HG02623 (cell line): Measurements from ENCODE around the gene STX18.
"Not testable (repeated sequence)": the region's sequence is repeated elsewhere in the genome, so short reads cannot be mapped to it uniquely, and the experiment has no call there.

ENCODE experiments used
- ATAC-seq: cut with Tn5 transposase; IDR thresholded peaks from one replicate; pipeline ENCODE4 v1.9.1; 2021; ENCODE audit warnings: moderate library complexity; ENCODE audit not compliant: unreplicated experiment

The STX18 gene

GRCh38 chr4:4512282-4512681 lies 29.6 kb downstream of the STX18 start:
- ATAC-seq = no peak

DNA sequence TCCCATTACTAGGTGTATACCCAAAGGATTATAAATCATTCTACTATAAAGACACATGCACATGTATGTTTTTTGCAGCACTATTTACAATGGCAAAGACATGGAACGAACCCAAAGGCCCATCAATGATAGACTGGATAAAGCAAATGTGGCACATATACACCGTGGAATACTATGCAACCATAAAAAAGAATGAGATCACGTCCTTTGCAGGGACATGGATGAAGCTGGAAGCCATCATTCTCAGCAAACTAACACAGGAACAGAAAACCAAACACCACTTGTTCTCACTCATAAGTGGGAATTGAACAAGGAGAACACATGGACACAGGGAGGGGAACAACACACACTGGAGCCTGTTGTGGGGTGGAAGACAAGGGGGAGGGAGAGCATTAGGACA lies 31.2 kb downstream of the STX18 start:
- ATAC-seq = not testable (repeated sequence)

- no peak for ATAC-seq
Measured at GRCh38 chr4:4509521-4509920, 32.3 kb downstream of the STX18 start.

- ATAC-seq = no peak
Measured at GRCh38 chr4:4507923-4508322, 33.9 kb downstream of the STX18 start.

DNA sequence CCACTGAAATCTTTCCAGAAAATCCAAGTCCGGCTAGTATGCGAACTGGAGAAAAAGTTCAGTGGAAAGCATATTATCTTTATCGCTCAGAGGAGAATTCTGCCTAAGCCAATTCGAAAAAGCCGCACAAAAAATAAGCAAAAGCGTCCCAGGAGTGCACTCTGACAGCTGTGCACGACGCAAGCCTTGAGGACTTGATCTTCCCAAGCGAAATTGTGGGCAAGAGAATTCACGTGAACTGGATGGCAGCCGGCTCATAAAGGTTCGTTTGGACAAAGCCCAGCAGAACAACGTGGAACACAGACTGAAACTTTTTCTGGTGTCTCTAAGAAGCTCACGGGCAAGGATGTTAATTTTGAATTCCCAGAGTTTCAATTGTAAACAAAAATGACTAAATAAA lies 34.4 kb downstream of the STX18 start:
- no peak for ATAC-seq

DNA sequence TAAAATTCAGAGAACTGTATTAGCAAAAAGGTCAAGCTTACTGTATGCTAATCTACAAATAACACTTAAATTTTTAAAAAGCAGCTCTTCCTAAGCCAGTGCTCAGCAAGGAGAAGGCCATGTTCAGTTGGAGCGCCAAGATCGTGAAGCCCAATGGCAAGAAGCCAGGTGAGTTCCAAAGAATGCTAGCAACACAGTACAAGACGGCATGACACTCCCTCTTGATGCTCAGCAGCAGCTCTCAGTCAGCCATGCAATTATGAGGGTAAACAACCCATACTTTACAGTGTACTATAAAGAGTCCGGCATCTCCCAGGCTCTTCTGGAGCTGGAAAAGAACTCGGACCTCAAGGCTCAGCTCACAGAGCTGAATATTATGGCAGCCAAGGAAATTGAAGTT lies 34.9 kb downstream of the STX18 start:
- ATAC-seq = no peak

DNA sequence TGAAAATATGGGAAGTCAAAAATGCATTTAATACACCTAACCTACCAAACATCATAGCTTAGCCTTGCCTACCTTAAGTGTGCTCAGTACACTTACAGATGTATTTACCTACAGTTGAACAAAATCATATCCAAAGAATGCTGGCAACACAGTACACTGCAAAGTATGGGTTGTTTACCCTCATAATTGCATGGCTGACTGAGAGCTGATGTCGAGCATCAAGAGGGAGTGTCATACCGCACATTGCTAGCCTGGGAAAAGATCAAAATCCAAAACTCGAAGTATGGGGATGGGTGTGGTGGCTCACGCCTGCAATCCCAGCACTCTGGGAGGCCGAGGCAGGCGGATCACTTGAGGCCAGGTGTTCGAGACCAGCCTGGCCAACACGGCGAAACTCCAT lies 36.6 kb downstream of the STX18 start:
- not testable (repeated sequence) for ATAC-seq

GRCh38 chr4:4504783-4505182 lies 37.1 kb downstream of the STX18 start:
- no peak for ATAC-seq

DNA sequence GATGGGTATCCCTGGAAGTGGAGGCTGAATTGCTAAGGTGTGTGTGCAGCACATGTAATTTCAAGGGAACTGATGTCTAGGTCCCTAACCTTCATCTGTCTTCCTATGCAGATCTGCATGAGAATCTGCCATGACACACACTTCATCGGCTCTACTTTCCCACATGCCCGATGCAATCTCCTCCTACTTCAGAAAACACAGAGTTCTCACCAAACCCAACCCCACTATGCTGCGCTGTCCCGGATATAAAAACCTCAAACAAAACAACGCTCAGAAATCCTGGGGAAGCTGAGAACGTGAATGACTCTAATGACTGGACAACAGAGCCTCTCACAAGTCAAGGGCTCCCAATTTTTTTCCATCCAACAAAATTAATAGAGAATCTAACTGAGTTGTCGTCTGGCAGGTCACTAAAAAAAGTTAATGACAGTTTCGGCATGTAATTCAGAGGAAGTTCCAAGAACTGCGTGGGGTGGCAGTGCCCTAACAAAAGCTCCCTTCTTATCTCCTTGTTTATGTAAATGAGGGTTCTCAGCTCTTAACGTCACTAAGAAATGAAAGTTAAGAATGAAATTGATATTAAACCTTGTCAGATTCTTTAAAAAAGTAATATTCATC lies 39.0 kb downstream of the STX18 start:
- no peak for ATAC-seq

DNA sequence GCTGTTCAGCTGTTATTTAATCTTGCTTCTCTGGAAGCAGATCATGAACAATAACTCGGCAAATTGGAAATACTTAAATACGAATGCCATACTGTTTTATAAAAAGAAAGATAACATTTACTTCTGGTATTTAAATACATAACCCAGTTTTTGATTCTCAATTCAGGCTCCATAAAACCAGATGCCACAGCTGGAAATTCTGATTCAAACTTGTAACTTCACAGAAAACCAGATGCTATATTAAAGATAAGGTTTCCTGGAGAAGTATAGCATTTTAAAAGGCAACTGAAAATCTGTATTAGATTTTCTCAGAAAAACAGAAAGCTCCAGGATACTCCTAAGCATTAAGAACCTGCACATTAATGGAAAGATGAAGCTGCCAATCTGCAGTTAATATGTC lies 40.2 kb downstream of the STX18 start:
- ATAC-seq = no peak

DNA sequence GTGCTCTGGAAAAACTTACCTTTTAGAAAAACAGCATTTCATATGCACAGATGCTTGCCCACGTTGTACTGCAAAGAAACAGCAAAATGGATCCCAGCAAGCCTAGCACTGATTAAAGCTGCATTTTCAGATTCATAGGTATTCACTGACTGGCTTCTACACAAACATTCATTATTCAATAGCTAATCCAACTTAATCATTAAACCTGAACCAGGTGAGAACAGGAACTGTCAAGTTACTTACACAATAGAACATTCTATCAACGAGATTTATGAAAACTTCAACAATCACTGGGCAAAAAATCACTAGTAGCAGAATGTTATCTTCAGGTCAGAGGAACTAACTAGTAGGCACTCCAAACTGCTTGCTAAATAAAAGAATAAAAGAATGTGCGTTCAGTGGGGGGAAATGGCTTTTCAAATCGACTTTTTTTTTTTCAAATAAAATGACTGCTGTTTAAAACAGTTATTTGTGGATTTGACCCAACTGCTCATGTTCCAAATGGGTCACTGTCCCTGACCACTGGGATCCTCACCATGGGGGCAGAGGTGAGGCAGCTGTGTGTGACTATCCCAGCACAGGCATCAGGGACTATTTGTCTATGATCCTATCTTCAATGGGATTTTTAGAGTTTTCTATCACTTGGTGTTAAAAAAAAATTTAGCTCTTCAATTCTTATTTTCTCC lies 42.3 kb downstream of the STX18 start:
- no peak for ATAC-seq

- ATAC-seq = no peak
Measured at GRCh38 chr4:4496592-4497372, 45.1 kb downstream of the STX18 start.

- ATAC-seq = no peak
Measured at GRCh38 chr4:4494882-4495281, 47.0 kb downstream of the STX18 start.

GRCh38 chr4:4492161-4492847 lies 49.5 kb downstream of the STX18 start:
- peak; percentile 65 for ATAC-seq

- no peak for ATAC-seq
Measured at GRCh38 chr4:4491396-4491893, 50.4 kb downstream of the STX18 start.

- no peak for ATAC-seq
Measured at GRCh38 chr4:4490816-4491215, 51.0 kb downstream of the STX18 start.

DNA sequence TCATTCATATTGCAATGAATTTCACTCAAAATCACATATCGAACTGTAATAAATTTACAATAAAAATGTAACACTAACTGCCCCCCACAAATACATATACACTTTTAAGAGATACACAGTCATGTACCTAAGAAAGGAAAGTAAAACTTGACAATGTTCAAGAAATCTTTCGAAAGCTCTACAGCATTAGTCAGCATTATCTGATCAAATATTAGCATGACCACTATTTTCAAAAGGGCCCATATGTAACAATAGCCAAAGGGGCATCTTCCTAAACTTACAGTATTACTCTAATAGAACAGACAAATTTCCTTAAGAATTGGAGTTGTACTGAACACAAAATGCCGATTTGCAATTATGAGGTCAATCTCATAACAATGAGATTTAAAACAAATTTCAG lies 51.8 kb downstream of the STX18 start:
- ATAC-seq = no peak

GRCh38 chr4:4488405-4489404 lies 53.1 kb downstream of the STX18 start:
- ATAC-seq = peak; percentile 77

DNA sequence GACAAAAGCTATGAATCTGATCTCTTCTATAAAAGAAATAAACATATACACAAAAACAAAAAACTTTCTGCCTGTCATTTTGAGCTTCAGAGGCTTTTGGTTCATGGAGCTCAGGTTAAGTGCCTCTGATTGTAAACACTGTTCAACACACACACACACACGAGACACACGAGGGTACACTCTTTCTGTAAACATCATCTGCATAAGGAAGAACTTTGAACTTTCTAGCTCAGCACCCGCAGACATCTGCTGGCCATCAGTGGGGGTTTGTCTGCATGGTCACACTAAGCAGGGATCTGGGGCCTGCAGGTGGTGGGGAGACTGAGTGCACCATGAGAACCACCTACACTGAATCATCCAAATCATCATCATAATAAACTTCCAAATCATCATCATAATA lies 54.9 kb downstream of the STX18 start:
- no peak for ATAC-seq

DNA sequence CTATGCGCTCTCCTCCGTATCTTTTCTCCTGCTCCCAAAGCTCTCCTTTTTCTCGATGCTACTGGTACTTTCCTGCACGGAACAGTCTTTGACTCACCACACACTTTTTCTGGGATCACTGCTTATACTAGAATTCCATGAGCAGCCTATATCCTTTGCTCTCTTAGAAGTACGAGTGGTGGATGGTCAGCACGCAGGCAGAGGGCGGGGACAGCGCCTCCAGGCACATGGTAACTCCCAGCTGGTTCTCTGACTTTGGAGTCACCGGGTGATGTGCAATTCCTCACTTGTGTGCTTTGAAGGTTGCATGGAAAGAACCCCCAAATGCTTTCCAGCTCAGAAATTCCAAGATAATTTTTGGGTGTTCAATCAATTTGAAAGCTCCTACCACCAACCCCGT lies 56.0 kb downstream of the STX18 start:
- no peak for ATAC-seq
